Measurements from ENCODE around the gene TBL1X. TPM values are rescaled to one million over a fixed set of nuclear protein-coding genes. Genes with fewer than 3 reads are reported as not detected.

TBL1X gene
- total and polyA plus RNA-seq, 7 donors: 6.5 to 25.8 (median 16.1) TPM

DNA sequence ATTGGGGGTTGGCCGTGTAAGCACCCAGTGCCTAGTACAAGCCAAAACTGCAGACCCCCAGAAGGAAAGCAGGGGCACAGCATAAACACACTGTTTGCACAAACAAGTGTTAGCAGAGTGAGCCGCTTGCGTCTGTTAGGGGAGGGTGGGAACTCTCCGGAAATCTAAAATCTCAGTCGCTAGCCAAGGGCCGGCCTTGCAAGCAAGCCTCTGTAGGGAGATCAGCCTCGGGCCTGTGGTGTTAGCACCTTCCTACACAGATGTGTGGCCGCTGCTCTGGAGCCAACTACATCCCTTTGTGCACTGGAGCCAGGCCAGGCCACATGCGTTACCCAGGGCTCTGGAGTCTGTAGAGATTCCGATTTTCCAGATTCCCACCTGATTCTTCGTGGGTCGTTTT is 233.7 kb downstream of the TBL1X start:
- H3K36me3 ChIP-seq: peaks cover 0 to 20% (median 4%) of the 10 kb centered on the region in 4 donors
- WGBS, 2 donors: 95% methylated on average over 12 of the region's 12 CpGs
- TF ChIP-seq CTCF (IDR thresholded peaks at IDR 0.05) (no peak), POLR2AphosphoS5 (IDR thresholded peaks at IDR 0.05) (no peak), POLR2A (IDR thresholded peaks at IDR 0.05) (no peak), EP300 (IDR thresholded peaks at IDR 0.05) (no peak)
- no peaks in the 10 kb centered on the region for H3K27me3 ChIP-seq
- DNase-seq: no peak
- H3K27ac ChIP-seq: no peak overlapping the region
- H3K9me3 ChIP-seq: no peaks in the 10 kb centered on the region
- no peak overlapping the region for H3K4me3 ChIP-seq
- intact Hi-C loops (cut with DNase I): no loop called here
- H3K4me1 ChIP-seq: no peaks in the 10 kb centered on the region

GRCh38 chrX:9700555-9700954 is 235.7 kb downstream of the TBL1X start:
- H3K27ac ChIP-seq: no peak overlapping the region
- DNase-seq: no peak
- 91 to 95% methylated on average over 15 of the region's 15 CpGs for WGBS, 2 donors
- intact Hi-C loops (cut with DNase I): loop anchor here (10.0 kb wide), 1 partner anchor 356 kb away; no protein-coding TSS in a partner anchor
- no peaks in the 10 kb centered on the region for H3K9me3 ChIP-seq
- no peaks in the 10 kb centered on the region for H3K4me1 ChIP-seq
- H3K36me3 ChIP-seq: peaks cover 0 to 18% (median 4%) of the 10 kb centered on the region in 4 donors
- H3K4me3 ChIP-seq: no peak overlapping the region
- TF ChIP-seq POLR2AphosphoS5 (IDR thresholded peaks at IDR 0.05) (no peak), CTCF (IDR thresholded peaks at IDR 0.05) (no peak), POLR2A (IDR thresholded peaks at IDR 0.05) (no peak), EP300 (IDR thresholded peaks at IDR 0.05) (no peak)
- H3K27me3 ChIP-seq: no peaks in the 10 kb centered on the region

DNA sequence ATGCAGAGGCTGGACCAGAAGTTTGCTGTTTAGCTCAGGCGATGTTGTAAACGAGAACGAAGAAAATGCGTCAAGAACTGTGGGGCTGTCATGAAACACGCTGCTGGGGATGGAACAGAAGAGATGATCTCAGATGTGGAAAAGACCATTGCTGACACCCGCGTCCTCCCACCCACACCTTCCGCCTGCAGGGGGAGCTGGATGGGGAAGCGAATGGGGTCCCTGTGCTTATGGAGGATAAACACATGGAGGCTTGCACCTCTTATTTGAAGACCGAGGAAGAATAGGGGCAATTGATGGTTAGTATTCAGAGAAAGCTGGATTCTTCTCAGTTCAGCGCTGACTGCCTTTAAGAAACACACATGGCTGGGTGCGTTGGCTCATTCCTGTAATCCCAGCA is 236.9 kb downstream of the TBL1X start:
- Histone ChIP-seq H3K9me3 (no peaks in the 10 kb centered on the region), H3K36me3 (peaks cover 0 to 18% (median 4%) of the 10 kb centered on the region in 4 donors), H3K27me3 (no peaks in the 10 kb centered on the region), H3K27ac (no peak overlapping the region), H3K4me1 (no peaks in the 10 kb centered on the region), H3K4me3 (no peak overlapping the region)
- TF ChIP-seq EP300 (IDR thresholded peaks at IDR 0.05) (no peak), CTCF (IDR thresholded peaks at IDR 0.05) (no peak), POLR2AphosphoS5 (IDR thresholded peaks at IDR 0.05) (no peak), POLR2A (IDR thresholded peaks at IDR 0.05) (no peak)
- intact Hi-C loops (cut with DNase I): loop anchor here (10.0 kb wide), 1 partner anchor 357 kb away; no protein-coding TSS in a partner anchor
- DNase-seq: no peak
- WGBS, 2 donors: 95 to 98% methylated on average over 12 of the region's 12 CpGs

DNA sequence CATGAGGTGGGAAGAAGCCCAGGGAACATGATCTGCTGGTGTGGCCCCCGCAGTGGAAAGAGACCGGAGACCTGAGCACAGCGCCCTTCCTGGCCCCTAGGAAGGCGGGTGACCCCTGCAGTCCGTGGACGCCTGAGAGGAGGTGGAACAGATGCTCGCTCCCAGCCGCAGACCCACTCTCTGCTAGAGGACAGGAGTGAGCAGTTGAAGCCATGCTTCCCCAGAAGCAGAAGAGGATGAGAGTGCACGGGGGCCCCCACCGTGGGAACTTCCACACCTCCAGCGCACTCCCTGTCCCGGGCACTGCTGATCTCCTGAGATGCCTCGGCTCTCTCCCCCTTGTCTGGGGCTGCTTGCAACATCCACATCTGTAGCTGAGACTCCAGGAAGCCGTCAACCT is 238.5 kb downstream of the TBL1X start:
- DNase-seq: no peak
- no peak overlapping the region for H3K4me3 ChIP-seq
- intact Hi-C loops (cut with DNase I): loop anchor here (10.0 kb wide), 1 partner anchor 359 kb away; no protein-coding TSS in a partner anchor
- H3K4me1 ChIP-seq: no peaks in the 10 kb centered on the region
- no peaks in the 10 kb centered on the region for H3K9me3 ChIP-seq
- TF ChIP-seq POLR2A (IDR thresholded peaks at IDR 0.05) (no peak), EP300 (IDR thresholded peaks at IDR 0.05) (no peak), CTCF (IDR thresholded peaks at IDR 0.05) (no peak), POLR2AphosphoS5 (IDR thresholded peaks at IDR 0.05) (no peak)
- H3K36me3 ChIP-seq: peaks cover 0 to 7% (median 2%) of the 10 kb centered on the region in 4 donors
- H3K27ac ChIP-seq: no peak overlapping the region
- WGBS, 2 donors: 97 to 98% methylated on average over 14 of the region's 14 CpGs
- H3K27me3 ChIP-seq: no peaks in the 10 kb centered on the region
